Purkinje cell (primary cell): ENCODE results near the gene SMIM28. TPM values are rescaled to one million over a fixed set of nuclear protein-coding genes. Genes with fewer than 3 reads are reported as not detected.

ENCODE experiments used
- polyA plus RNA-seq: library from polyadenylated mRNA; unstranded; fragments of >200 nt; fragmentation: Nextera tagmentation; gene quantifications from 2 replicates; pipeline ENCODE4 v1.2.1, GENCODE V29; 2014

SMIM28 gene
- polyA plus RNA-seq = not detected in 2 replicates

DNA sequence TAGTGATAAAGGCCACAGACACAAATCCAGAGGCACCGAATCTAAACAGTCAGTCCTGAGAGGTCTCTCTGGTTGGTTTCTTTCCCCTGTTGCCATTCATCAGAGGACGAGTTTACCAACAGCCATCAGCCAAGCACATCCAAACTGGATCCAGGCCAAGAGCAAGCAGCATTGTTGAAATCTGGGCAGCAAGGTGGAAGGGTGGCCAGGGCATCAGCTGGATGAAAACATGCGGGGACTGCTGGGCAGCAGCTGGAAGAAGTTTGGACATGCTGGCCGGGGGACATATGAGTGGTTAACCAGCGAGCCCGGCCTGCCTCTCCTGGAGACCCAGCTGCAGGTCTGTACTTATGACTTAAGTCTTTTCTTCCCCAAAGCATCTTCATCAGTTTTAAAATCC, at the start of gene SMIM28:
SMIM28 (plus strand) TSS at position 62 of the 400 bp plus-strand sequence; CDS start at position 230, 168 bp downstream.

DNA sequence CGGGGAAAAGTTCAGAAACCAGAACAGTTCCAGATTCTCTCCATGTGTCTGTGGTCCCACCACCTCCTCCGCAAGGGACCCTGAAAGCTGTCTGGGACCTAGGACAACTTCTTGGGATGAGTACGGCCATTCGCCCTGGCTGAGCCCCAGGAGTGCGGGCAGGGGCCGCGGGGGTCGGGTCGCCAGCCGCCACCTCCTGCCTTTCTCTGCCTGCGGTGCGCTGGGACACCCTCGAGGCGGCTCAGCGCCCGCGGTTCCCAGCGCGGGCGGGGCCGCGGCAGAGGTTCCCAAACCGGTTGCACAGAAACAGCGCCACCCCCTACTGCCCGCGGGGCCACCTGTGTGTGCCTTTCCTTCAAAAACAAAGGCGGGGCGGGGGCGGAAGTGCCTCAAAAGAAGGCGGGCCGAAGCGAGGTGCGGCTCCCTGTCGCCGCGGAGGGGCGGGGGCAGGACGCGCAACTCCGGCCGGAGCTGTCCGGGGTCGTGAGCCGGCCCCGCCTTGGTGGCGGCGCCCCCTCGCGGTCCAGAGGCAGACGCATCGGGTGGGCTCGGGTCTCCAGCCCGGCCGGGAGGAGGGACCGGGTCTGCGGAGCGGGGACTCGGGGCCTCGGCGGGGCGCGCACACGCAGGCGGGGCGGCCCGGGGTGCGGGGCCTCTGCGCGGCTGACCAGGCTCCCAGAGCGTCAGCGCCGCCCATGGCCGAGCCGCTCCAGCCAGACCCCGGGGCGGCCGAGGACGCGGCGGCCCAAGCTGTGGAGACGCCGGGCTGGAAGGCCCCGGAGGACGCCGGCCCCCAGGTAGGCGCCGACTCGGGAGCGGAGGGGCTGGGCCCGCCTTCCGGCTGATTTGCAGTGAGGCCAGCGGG, 26.3 kb downstream of the SMIM28 start, which contains the start of gene HEBP2:
HEBP2 (plus strand) TSS at position 423 of the 865 bp plus-strand sequence; CDS start at position 696, 273 bp downstream.

Other genes with a start within 250 kb of the SMIM28 start
- 10.4 and 12.2 TPM in 2 replicates for gene ARFGEF3, start 216.0 kb upstream of the SMIM28 start, polyA plus RNA-seq
- gene PBOV1, start 159.4 kb upstream of the SMIM28 start, polyA plus RNA-seq = not detected in 2 replicates
- gene HEBP2, start 26.3 kb downstream of the SMIM28 start, polyA plus RNA-seq = 43.3 and 52.5 TPM in 2 replicates
- 8.7 and 9.3 TPM in 2 replicates for gene NHSL1, start 121.6 kb downstream of the SMIM28 start, polyA plus RNA-seq